Endodermal cell (in vitro differentiated cells): ENCODE results near the gene NIPSNAP2. TPM values are rescaled to one million over a fixed set of nuclear protein-coding genes. Genes with fewer than 3 reads are reported as not detected.

ENCODE experiments used
- DNase-seq: peaks from one replicate; pipeline ENCODE4 v3.0.0-alpha.2; 2017
- H3K27ac ChIP-seq: 2 replicates; pipeline ENCODE4 v1.5.1; 2013; ENCODE audit warnings: mild to moderate bottlenecking, low read depth, low read length, moderate library complexity
- H3K27me3 ChIP-seq: 2 replicates; pipeline ENCODE4 v1.6.1; 2013; ENCODE audit warnings: mild to moderate bottlenecking, low read length, moderate library complexity; ENCODE audit not compliant: insufficient read depth, control insufficient read depth, poor library complexity, severe bottlenecking
- H3K36me3 ChIP-seq: 2 replicates; pipeline ENCODE4 v1.7.0; 2013; ENCODE audit warnings: mild to moderate bottlenecking, low read length, moderate library complexity; ENCODE audit not compliant: control insufficient read depth, insufficient read depth
- H3K4me1 ChIP-seq: one replicate; pipeline ENCODE4 v1.7.0; 2013; ENCODE audit warnings: low read length; ENCODE audit not compliant: control insufficient read depth, insufficient read depth
- H3K4me3 ChIP-seq: 2 replicates; pipeline ENCODE4 v1.5.1; 2013; ENCODE audit warnings: mild to moderate bottlenecking, low read length, moderate library complexity
- H3K9ac ChIP-seq: 2 replicates; pipeline ENCODE4 v1.6.1; 2013; ENCODE audit warnings: mild to moderate bottlenecking, low read length, moderate library complexity; ENCODE audit not compliant: poor library complexity, severe bottlenecking; ENCODE audit errors: extremely low read depth
- H3K9me3 ChIP-seq: 2 replicates; pipeline ENCODE4 v1.6.1; 2013; ENCODE audit warnings: mild to moderate bottlenecking, low read length, moderate library complexity; ENCODE audit not compliant: control insufficient read depth
- H3K27ac Mint-ChIP-seq: 2 replicates; pipeline ENCODE4 v1.8.0; 2020; ENCODE audit warnings: mixed read lengths
- H3K27me3 Mint-ChIP-seq: 2 replicates; pipeline ENCODE4 v1.8.0; 2021; ENCODE audit warnings: mild to moderate bottlenecking, mixed read lengths; ENCODE audit not compliant: insufficient read depth
- H3K36me3 Mint-ChIP-seq: 2 replicates; pipeline ENCODE4 v1.8.0; 2020; ENCODE audit warnings: low read depth, mixed read lengths
- H3K4me1 Mint-ChIP-seq: 2 replicates; pipeline ENCODE4 v1.8.0; 2020; ENCODE audit warnings: mixed read lengths
- H3K4me3 Mint-ChIP-seq: 2 replicates; pipeline ENCODE4 v1.8.0; 2020; ENCODE audit warnings: mild to moderate bottlenecking, moderate library complexity, mixed read lengths
- H3K9me3 Mint-ChIP-seq: 2 replicates; pipeline ENCODE4 v1.8.0; 2020; ENCODE audit warnings: mild to moderate bottlenecking, mixed read lengths
- WGBS, 2 experiments: methylation state at CpG; one replicate each; pipeline versions ENCODE4 v1.1.5 to v1.1.7; 2013; ENCODE audit warnings: missing lambda C conversion rate in 2 of 2, mixed read lengths in 1 of 2; ENCODE audit not compliant: insufficient coverage in 1 of 2, insufficient read length in 1 of 2; 5-methylcytosine and 5-hydroxymethylcytosine counted together
- total RNA-seq, 2 donors: library from RNA; stranded (reverse); fragmentation: NEBNext Ultra II Directional in 1 of 2; extraction: Animal tissue kit (Norgen Biotek cat#: 25700) in 1 of 2; gene quantifications; 2 replicates in 1 of 2; 3 replicates in 1 of 2; pipeline ENCODE4 v1.2.1, GENCODE V29; 2021
- TF ChIP-seq, protein P1 (sequence below): fragments of 200-600 bp; sonication (generic); conservative IDR thresholded peaks from 2 replicates; pipeline ENCODE4 v1.5.0; 2021; ENCODE audit warnings: antibody characterized with exemption, mild to moderate bottlenecking

Gene NIPSNAP2
- total RNA-seq, 2 donors from 2014 or later, result 37.1 to 62.2 TPM

DNA sequence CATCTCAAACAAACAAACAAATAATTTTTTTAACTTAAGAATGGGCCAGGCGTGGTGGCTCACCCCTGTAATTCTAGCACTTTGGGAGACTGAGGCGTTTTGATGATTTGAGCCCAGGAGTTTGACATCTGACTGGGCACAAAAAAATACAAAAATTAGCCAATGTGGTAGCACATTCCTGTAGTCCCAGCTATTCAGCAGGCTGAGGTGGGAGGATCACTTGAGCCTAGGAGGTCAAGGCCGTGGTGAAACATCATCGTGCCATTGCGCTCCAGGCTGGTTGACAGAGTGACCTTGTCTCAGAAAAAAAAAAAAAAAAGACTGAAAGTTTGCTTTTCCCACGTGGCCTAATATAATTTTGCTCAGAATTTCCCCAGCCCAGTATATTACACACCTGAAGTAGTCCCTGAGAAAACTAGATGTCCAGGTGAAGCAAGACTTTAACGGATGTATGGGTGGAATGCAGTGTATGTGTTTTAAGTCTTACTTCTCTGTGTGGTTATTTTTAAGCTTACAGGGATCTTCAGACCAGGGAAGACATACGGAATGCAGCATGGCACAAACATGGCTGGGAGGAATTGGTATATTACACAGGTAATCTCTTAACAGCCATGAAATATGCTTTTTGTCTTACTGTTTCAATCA lies 32.6 kb downstream of the NIPSNAP2 start:
- H3K4me1 ChIP-seq, result no peaks in the 10 kb centered on the region
- H3K9me3 Mint-ChIP-seq, result no peaks in the 10 kb centered on the region
- no peak overlapping the region for H3K4me3 ChIP-seq
- peaks cover 46% of the 10 kb centered on the region for H3K36me3 Mint-ChIP-seq
- H3K4me3 Mint-ChIP-seq, result no peak overlapping the region
- H3K9ac ChIP-seq, result no peak overlapping the region
- 86 to 97% methylated on average over 7 of the region's 8 CpGs for WGBS, 2 experiments
- DNase-seq, result no peak
- no peak overlapping the region for H3K27ac ChIP-seq
- H3K27me3 ChIP-seq, result no peaks in the 10 kb centered on the region
- peaks cover 45% of the 10 kb centered on the region for H3K36me3 ChIP-seq
- no peaks in the 10 kb centered on the region for H3K27me3 Mint-ChIP-seq
- no peak overlapping the region for H3K27ac Mint-ChIP-seq
- H3K9me3 ChIP-seq, result no peaks in the 10 kb centered on the region
- TF ChIP-seq, protein P1, sequence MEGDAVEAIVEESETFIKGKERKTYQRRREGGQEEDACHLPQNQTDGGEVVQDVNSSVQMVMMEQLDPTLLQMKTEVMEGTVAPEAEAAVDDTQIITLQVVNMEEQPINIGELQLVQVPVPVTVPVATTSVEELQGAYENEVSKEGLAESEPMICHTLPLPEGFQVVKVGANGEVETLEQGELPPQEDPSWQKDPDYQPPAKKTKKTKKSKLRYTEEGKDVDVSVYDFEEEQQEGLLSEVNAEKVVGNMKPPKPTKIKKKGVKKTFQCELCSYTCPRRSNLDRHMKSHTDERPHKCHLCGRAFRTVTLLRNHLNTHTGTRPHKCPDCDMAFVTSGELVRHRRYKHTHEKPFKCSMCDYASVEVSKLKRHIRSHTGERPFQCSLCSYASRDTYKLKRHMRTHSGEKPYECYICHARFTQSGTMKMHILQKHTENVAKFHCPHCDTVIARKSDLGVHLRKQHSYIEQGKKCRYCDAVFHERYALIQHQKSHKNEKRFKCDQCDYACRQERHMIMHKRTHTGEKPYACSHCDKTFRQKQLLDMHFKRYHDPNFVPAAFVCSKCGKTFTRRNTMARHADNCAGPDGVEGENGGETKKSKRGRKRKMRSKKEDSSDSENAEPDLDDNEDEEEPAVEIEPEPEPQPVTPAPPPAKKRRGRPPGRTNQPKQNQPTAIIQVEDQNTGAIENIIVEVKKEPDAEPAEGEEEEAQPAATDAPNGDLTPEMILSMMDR, result no peak
- H3K4me1 Mint-ChIP-seq, result no peaks in the 10 kb centered on the region

- no peaks in the 10 kb centered on the region for H3K4me1 Mint-ChIP-seq
- no peak overlapping the region for H3K4me3 Mint-ChIP-seq
- no peak for DNase-seq
- peaks cover 5% of the 10 kb centered on the region for H3K9me3 ChIP-seq
- WGBS, 2 experiments, result 94% methylated on average over 3 to 4 of the region's 4 CpGs
- H3K36me3 Mint-ChIP-seq, result peaks cover 15% of the 10 kb centered on the region
- no peaks in the 10 kb centered on the region for H3K27me3 ChIP-seq
- no peak overlapping the region for H3K27ac Mint-ChIP-seq
- no peak overlapping the region for H3K27ac ChIP-seq
- H3K4me3 ChIP-seq, result no peak overlapping the region
- H3K9me3 Mint-ChIP-seq, result no peaks in the 10 kb centered on the region
- no peaks in the 10 kb centered on the region for H3K4me1 ChIP-seq
- TF ChIP-seq, protein P1, result no peak
- H3K36me3 ChIP-seq, result peaks cover 15% of the 10 kb centered on the region
- no peak overlapping the region for H3K9ac ChIP-seq
- H3K27me3 Mint-ChIP-seq, result no peaks in the 10 kb centered on the region
Measured at GRCh38 chr7:56003749-56004148, 39.4 kb downstream of the NIPSNAP2 start.

DNA sequence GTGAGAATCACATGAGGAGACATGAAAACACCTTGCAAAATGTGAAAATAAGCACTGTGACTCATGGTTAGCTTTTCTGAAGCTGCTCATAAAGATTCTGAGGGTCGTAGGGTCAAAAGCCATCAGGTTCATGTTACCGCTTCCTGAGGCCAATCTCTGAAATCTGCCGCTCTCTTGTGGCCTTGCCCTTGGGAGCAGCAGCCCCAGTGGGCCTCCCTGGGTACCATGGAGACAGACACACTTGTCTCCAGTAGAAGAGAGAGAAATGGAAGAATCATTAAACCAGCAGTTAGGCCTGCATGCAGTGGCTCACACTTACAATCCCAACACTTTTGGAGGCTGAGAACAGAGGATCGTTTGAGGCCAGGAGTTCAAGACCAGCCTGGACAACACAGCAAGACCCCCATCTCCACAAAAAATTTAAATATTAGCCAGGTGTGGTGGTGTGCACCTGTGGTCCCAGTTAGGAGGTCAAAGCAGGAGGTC lies 42.8 kb downstream of the NIPSNAP2 start:
- H3K4me3 Mint-ChIP-seq, result no peak overlapping the region
- TF ChIP-seq, protein P1, result no peak
- Histone ChIP-seq H3K4me1 (no peaks in the 10 kb centered on the region), H3K36me3 (no peaks in the 10 kb centered on the region), H3K9me3 (peaks cover 5% of the 10 kb centered on the region), H3K4me3 (no peak overlapping the region), H3K9ac (no peak overlapping the region), H3K27me3 (no peaks in the 10 kb centered on the region), H3K27ac (no peak overlapping the region)
- H3K27me3 Mint-ChIP-seq, result no peaks in the 10 kb centered on the region
- no peaks in the 10 kb centered on the region for H3K9me3 Mint-ChIP-seq
- H3K27ac Mint-ChIP-seq, result no peak overlapping the region
- 84 to 96% methylated on average over 3 to 4 of the region's 4 CpGs for WGBS, 2 experiments
- no peak for DNase-seq
- H3K36me3 Mint-ChIP-seq, result peaks cover 18% of the 10 kb centered on the region
- H3K4me1 Mint-ChIP-seq, result no peaks in the 10 kb centered on the region
